HEK293 (cell line): ENCODE results near the gene LDB2.

ENCODE experiments used
- MEIS1 ChIP-seq: sonication (generic); formaldehyde crosslinking; IDR thresholded peaks from 2 replicates; pipeline ENCODE4 v1.8.1; 2022; ENCODE audit warnings: missing genetic modification reagents, mild to moderate bottlenecking, borderline replicate concordance
- REPIN1 ChIP-seq: fragments of 450-650 bp; formaldehyde crosslinking; IDR thresholded peaks from 2 replicates; pipeline ENCODE4 v1.5.1; 2017; ENCODE audit warnings: missing biosample characterization, missing genetic modification characterization, low read depth
- YY1 ChIP-seq: fragments of 450-650 bp; formaldehyde crosslinking; IDR thresholded peaks from 2 replicates; pipeline ENCODE4 v1.5.1; 2018; ENCODE audit warnings: missing biosample characterization, missing genetic modification characterization
- ZNF155 ChIP-seq: fragments of 450-650 bp; formaldehyde crosslinking; IDR thresholded peaks from 2 replicates; pipeline ENCODE4 v1.5.1; 2016; ENCODE audit warnings: missing biosample characterization, missing genetic modification characterization
- ZNF175 ChIP-seq: fragments of 450-650 bp; formaldehyde crosslinking; IDR thresholded peaks from 2 replicates; pipeline ENCODE4 v1.5.1; 2016; ENCODE audit warnings: missing biosample characterization, missing genetic modification characterization
- ZNF24 ChIP-seq: fragments of 450-650 bp; formaldehyde crosslinking; IDR thresholded peaks from 2 replicates; pipeline ENCODE4 v1.5.1; 2016; ENCODE audit warnings: missing biosample characterization, missing genetic modification characterization
- ZNF701 ChIP-seq: fragments of 450-650 bp; formaldehyde crosslinking; IDR thresholded peaks from 2 replicates; pipeline ENCODE4 v1.5.1; 2016; ENCODE audit warnings: missing biosample characterization, missing genetic modification characterization
- TF ChIP-seq, protein P1 (sequence below): fragments of 450-650 bp; formaldehyde crosslinking; IDR thresholded peaks from 2 replicates; pipeline ENCODE4 v1.5.1; 2016; ENCODE audit warnings: missing biosample characterization, missing genetic modification characterization
- TF ChIP-seq, protein P2 (sequence below): fragments of 450-650 bp; formaldehyde crosslinking; IDR thresholded peaks from 2 replicates; pipeline ENCODE4 v1.5.1; 2016; ENCODE audit warnings: missing biosample characterization, missing genetic modification characterization

DNA sequence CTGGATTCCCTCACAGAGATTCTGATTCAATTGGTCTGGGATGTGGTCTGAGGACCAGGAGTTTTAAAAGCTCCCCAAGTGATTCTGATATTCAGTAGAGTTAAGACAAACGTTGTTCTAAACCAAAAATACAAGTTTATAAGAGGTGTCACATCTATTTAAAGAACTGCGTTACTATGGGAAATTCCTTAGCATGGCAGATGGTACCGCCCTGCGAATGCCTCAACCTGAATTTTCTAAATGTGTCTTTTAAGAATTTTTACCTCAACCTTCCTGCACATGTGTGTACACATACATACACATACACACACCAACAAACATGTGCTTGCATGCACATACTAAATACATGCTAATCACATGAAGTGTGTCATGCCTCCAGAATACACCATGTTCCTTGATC lies 343.3 kb downstream of the LDB2 start:
- TF ChIP-seq MEIS1 (CRISPR knock-in tag): no peak
- no peak for TF ChIP-seq YY1 (tag by site-specific recombination)
- TF ChIP-seq REPIN1 (tag by site-specific recombination): no peak
- TF ChIP-seq, protein P1, sequence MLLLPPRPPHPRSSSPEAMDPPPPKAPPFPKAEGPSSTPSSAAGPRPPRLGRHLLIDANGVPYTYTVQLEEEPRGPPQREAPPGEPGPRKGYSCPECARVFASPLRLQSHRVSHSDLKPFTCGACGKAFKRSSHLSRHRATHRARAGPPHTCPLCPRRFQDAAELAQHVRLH (tag by site-specific recombination): no peak
- TF ChIP-seq, protein P2, sequence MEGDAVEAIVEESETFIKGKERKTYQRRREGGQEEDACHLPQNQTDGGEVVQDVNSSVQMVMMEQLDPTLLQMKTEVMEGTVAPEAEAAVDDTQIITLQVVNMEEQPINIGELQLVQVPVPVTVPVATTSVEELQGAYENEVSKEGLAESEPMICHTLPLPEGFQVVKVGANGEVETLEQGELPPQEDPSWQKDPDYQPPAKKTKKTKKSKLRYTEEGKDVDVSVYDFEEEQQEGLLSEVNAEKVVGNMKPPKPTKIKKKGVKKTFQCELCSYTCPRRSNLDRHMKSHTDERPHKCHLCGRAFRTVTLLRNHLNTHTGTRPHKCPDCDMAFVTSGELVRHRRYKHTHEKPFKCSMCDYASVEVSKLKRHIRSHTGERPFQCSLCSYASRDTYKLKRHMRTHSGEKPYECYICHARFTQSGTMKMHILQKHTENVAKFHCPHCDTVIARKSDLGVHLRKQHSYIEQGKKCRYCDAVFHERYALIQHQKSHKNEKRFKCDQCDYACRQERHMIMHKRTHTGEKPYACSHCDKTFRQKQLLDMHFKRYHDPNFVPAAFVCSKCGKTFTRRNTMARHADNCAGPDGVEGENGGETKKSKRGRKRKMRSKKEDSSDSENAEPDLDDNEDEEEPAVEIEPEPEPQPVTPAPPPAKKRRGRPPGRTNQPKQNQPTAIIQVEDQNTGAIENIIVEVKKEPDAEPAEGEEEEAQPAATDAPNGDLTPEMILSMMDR (tag by site-specific recombination): no peak
- no peak for TF ChIP-seq ZNF24 (tag by site-specific recombination)
- no peak for TF ChIP-seq ZNF175 (tag by site-specific recombination)
- TF ChIP-seq ZNF701 (tag by site-specific recombination): no peak
- no peak for TF ChIP-seq ZNF155 (tag by site-specific recombination)
